WTC11 (cell line): ENCODE measurements around the gene NKAIN2. TPM values are rescaled to one million over a fixed set of nuclear protein-coding genes. Genes with fewer than 3 reads are reported as not detected.

ENCODE experiments used
- ATAC-seq: fragments of 200-7000 bp; cut with Tn5 transposase; 2 replicates; pipeline ENCODE4 v1.10.0; 2021; ENCODE audit warnings: mild to moderate bottlenecking, moderate library complexity
- CTCF ChIA-PET: fragments of 300-600 bp; sonication (Branson Sonifier 250); formaldehyde crosslinking; loops from one replicate; lab custom pipeline; 2021; ENCODE audit warnings: antibody characterized with exemption; lab: Charles Lee
- POLR2A ChIA-PET: fragments of 350-600 bp; sonication (Branson Sonifier 250); formaldehyde crosslinking; loops from one replicate; lab custom pipeline; 2021; ENCODE audit warnings: antibody characterized with exemption; lab: Charles Lee
- DNase-seq: peaks from one replicate; pipeline ENCODE4 v3.0.0; 2021; ENCODE audit warnings: low spot score
- H3K27ac Mint-ChIP-seq: 2 replicates; pipeline ENCODE4 v1.8.0; 2021; ENCODE audit warnings: mixed read lengths
- H3K27me3 Mint-ChIP-seq: 2 replicates; pipeline ENCODE4 v1.8.0; 2021; ENCODE audit warnings: low read depth, mild to moderate bottlenecking, moderate library complexity, mixed read lengths
- H3K36me3 Mint-ChIP-seq: 2 replicates; pipeline ENCODE4 v1.8.0; 2021; ENCODE audit warnings: mixed read lengths
- H3K4me1 Mint-ChIP-seq: 2 replicates; pipeline ENCODE4 v1.8.0; 2022; ENCODE audit warnings: mixed read lengths
- H3K4me3 Mint-ChIP-seq: 2 replicates; pipeline ENCODE4 v1.8.0; 2021; ENCODE audit warnings: mild to moderate bottlenecking, moderate library complexity, mixed read lengths
- H3K9me3 Mint-ChIP-seq: 2 replicates; pipeline ENCODE4 v1.8.0; 2021; ENCODE audit warnings: mixed read lengths
- ELF4 ChIP-seq: sonication (generic); formaldehyde crosslinking; IDR thresholded peaks from 2 replicates; pipeline ENCODE4 v1.8.1; 2022; ENCODE audit warnings: low read depth, mild to moderate bottlenecking, moderate library complexity, missing genetic modification reagents
- GTF2I ChIP-seq: fragments of 250-450 bp; sonication (Bioruptor Pico); conservative IDR thresholded peaks from 2 replicates; pipeline ENCODE4 v1.4.0; 2021; ENCODE audit warnings: mild to moderate bottlenecking
- JAZF1 ChIP-seq: fragments of 250-450 bp; sonication (Bioruptor Pico); IDR thresholded peaks from 2 replicates; pipeline ENCODE4 v1.9.0; 2021; ENCODE audit warnings: moderate library complexity, mild to moderate bottlenecking, inconsistent platforms
- JUN ChIP-seq: sonication (generic); formaldehyde crosslinking; IDR thresholded peaks from 2 replicates; pipeline ENCODE4 v1.8.0; 2023; ENCODE audit warnings: mild to moderate bottlenecking, missing genetic modification reagents
- MXD4 ChIP-seq: fragments of 250-450 bp; sonication (Bioruptor Pico); IDR thresholded peaks from 2 replicates; pipeline ENCODE4 v1.8.0; 2021; ENCODE audit warnings: mild to moderate bottlenecking, moderate library complexity, borderline replicate concordance
- NFATC4 ChIP-seq: fragments of 250-450 bp; sonication (Bioruptor Pico); IDR thresholded peaks from 2 replicates; pipeline ENCODE4 v1.9.0; 2021; ENCODE audit warnings: mild to moderate bottlenecking
- NFE2L1 ChIP-seq: sonication (generic); formaldehyde crosslinking; IDR thresholded peaks from 2 replicates; pipeline ENCODE4 v1.8.1; 2023; ENCODE audit warnings: missing genetic modification reagents
- PRRX2 ChIP-seq: fragments of 250-450 bp; sonication (Bioruptor Pico); IDR thresholded peaks from 2 replicates; pipeline ENCODE4 v1.8.0; 2021; ENCODE audit warnings: mild to moderate bottlenecking
- SP1 ChIP-seq: sonication (generic); formaldehyde crosslinking; conservative IDR thresholded peaks from 2 replicates; pipeline ENCODE4 v1.8.1; 2022; ENCODE audit warnings: missing genetic modification reagents
- TCF7 ChIP-seq: sonication (generic); formaldehyde crosslinking; IDR thresholded peaks from 2 replicates; pipeline ENCODE4 v1.8.0; 2022; ENCODE audit warnings: mild to moderate bottlenecking, low read depth, missing genetic modification reagents, moderate library complexity
- ZNF121 ChIP-seq: sonication (generic); formaldehyde crosslinking; IDR thresholded peaks from 2 replicates; pipeline ENCODE4 v1.8.0; 2023; ENCODE audit warnings: missing genetic modification reagents
- ZNF232 ChIP-seq: sonication (generic); formaldehyde crosslinking; IDR thresholded peaks from 2 replicates; pipeline ENCODE4 v1.8.0; 2022; ENCODE audit warnings: mild to moderate bottlenecking, missing genetic modification reagents
- ZNF416 ChIP-seq: fragments of 250-450 bp; sonication (Bioruptor Pico); IDR thresholded peaks from 2 replicates; pipeline ENCODE4 v1.9.0; 2021; ENCODE audit warnings: mild to moderate bottlenecking, inconsistent platforms
- total RNA-seq: library from RNA; stranded (reverse); gene quantifications from 3 replicates; pipeline ENCODE4 v1.2.3, GENCODE V29; 2021
- TF ChIP-seq, protein P1 (sequence below): sonication (generic); formaldehyde crosslinking; IDR thresholded peaks from 2 replicates; pipeline ENCODE4 v1.8.1; 2022; ENCODE audit warnings: mild to moderate bottlenecking, moderate library complexity, missing genetic modification reagents
- TF ChIP-seq, protein P2 (sequence below): fragments of 250-450 bp; sonication (Bioruptor Pico); IDR thresholded peaks from 2 replicates; pipeline ENCODE4 v1.8.0; 2021; ENCODE audit warnings: mild to moderate bottlenecking
- TF ChIP-seq, protein P3 (sequence below): sonication (generic); formaldehyde crosslinking; conservative IDR thresholded peaks from 2 replicates; pipeline ENCODE4 v1.8.1; 2023; ENCODE audit warnings: mild to moderate bottlenecking, low read depth, missing genetic modification reagents, moderate library complexity

NKAIN2 gene
- total RNA-seq, 1 experiment from 2014 or later = 0.33 TPM

DNA sequence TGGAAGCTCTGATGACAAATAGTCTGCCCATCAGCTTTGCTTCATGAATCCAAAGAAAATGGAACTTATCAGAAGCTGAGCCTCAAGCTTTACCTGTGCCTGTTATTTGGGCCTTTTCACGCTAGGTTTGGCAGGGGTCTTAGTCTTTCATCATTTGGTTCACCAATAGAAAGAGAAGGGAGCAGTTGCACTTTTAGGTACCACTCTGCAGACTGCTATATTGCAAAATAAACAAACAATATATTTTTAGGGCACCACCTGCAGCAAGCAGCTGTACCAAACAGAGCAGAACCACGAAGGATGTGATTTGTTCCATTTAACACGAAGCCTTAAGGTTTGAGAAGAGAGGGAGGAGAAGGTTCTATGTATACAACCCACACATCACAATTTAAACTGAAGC is 867.1 kb downstream of the NKAIN2 start:
- TF ChIP-seq MXD4 (CRISPR knock-in tag) = no peak
- ChIA-PET POLR2A (no interaction called here), CTCF (interaction anchor here (1.1 kb wide), 1 partner anchor 13 kb away, joined by 3 read pairs; no protein-coding TSS in a partner anchor)
- no peaks in the 10 kb centered on the region for H3K4me1 Mint-ChIP-seq
- H3K27me3 Mint-ChIP-seq = peaks cover 4% of the 10 kb centered on the region; the same call in 1 of the 2 replicates
- ATAC-seq (no peak), DNase-seq (no peak)
- no peak overlapping the region for H3K27ac Mint-ChIP-seq
- peaks cover 27% of the 10 kb centered on the region for H3K9me3 Mint-ChIP-seq
- H3K36me3 Mint-ChIP-seq = peaks cover 16% of the 10 kb centered on the region
- no peak overlapping the region for H3K4me3 Mint-ChIP-seq

DNA sequence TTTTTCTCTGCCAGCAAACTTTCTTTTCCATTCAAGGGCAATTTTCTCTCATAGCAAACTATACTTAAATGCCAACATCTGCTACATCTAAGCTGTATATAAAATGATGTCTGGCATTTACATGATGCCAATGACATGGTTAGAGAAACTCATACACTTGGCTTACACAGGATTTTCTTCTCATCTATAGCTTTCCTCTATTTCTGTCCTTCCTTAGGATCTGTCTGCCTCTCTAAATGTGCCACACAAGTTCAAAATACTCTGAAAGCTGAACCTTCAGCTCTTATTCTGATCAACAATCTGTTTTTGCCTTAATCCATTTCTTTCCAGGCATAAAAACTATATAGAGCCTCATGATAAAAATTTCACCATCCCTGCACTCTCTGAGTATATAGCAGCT is 867.7 kb downstream of the NKAIN2 start:
- no peaks in the 10 kb centered on the region for H3K4me1 Mint-ChIP-seq
- peaks cover 4% of the 10 kb centered on the region; the same call in 1 of the 2 replicates for H3K27me3 Mint-ChIP-seq
- no peak overlapping the region for H3K4me3 Mint-ChIP-seq
- CTCF ChIA-PET = interaction anchor here (1.1 kb wide), 1 partner anchor 12 kb away, joined by 3 read pairs; no protein-coding TSS in a partner anchor
- ATAC-seq = no peak
- H3K36me3 Mint-ChIP-seq = peaks cover 20% of the 10 kb centered on the region
- peaks cover 33% of the 10 kb centered on the region for H3K9me3 Mint-ChIP-seq
- no peak for DNase-seq
- POLR2A ChIA-PET = no interaction called here
- TF ChIP-seq ZNF416 (CRISPR knock-in tag) (no peak), SP1 (CRISPR knock-in tag) (no peak), ZNF121 (CRISPR knock-in tag) (no peak), NFATC4 (no peak), NFE2L1 (no peak)
- H3K27ac Mint-ChIP-seq = no peak overlapping the region

DNA sequence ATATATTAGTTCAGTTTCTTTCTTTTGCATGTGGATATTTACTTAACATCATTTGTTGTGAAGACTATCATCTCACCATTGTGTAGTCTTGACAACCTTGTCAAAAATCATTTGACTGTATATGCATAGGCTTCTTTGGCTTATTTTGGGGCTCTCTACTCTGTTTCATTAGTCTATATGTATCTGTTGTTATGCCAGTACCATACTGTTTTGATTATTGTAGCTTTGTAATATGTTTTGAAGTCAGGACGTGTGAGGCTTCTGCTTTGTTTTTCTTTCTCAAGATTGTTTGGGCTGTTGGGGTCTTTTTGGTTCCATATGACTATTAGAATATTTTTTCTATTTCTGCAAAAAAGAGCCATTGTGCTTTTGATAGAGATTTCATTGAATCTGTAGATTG is 870.4 kb downstream of the NKAIN2 start:
- Mint-ChIP-seq H3K4me1 (no peaks in the 10 kb centered on the region), H3K27me3 (peaks cover 4% of the 10 kb centered on the region; the same call in 1 of the 2 replicates), H3K36me3 (peaks cover 38% of the 10 kb centered on the region), H3K4me3 (no peak overlapping the region), H3K27ac (no peak overlapping the region), H3K9me3 (peaks cover 57% of the 10 kb centered on the region)
- TF ChIP-seq ELF4 (CRISPR knock-in tag) = no peak
- TF ChIP-seq GTF2I (CRISPR knock-in tag) = peak; percentile 62; the same call in 1 of the 2 replicates
- POLR2A ChIA-PET = no interaction called here
- no peak for DNase-seq
- CTCF ChIA-PET = no interaction called here
- no peak for ATAC-seq

DNA sequence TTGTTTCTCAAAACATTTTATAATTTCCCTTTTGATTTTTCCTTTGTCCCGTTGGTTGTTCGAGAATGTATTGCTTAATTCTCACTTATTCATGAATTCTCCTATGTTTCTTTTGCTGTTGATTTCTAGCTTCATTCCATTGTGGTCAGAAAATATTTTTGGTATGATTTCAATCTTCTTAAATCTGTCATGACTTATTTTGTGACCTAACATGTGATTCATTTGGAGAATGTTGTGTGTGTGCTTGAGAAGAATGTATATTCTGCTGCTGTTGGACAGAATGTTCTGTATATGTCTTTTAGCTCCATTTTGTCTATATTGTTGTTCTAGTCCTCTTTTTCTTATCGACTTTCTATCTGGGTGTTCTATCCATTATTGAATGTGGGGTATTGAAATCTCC is 872.4 kb downstream of the NKAIN2 start:
- peaks cover 65% of the 10 kb centered on the region for H3K9me3 Mint-ChIP-seq
- TF ChIP-seq, protein P1, sequence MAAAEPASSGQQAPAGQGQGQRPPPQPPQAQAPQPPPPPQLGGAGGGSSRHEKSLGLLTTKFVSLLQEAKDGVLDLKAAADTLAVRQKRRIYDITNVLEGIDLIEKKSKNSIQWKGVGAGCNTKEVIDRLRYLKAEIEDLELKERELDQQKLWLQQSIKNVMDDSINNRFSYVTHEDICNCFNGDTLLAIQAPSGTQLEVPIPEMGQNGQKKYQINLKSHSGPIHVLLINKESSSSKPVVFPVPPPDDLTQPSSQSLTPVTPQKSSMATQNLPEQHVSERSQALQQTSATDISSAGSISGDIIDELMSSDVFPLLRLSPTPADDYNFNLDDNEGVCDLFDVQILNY (CRISPR knock-in tag) = no peak
- TF ChIP-seq, protein P2, sequence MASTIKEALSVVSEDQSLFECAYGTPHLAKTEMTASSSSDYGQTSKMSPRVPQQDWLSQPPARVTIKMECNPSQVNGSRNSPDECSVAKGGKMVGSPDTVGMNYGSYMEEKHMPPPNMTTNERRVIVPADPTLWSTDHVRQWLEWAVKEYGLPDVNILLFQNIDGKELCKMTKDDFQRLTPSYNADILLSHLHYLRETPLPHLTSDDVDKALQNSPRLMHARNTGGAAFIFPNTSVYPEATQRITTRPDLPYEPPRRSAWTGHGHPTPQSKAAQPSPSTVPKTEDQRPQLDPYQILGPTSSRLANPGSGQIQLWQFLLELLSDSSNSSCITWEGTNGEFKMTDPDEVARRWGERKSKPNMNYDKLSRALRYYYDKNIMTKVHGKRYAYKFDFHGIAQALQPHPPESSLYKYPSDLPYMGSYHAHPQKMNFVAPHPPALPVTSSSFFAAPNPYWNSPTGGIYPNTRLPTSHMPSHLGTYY (CRISPR knock-in tag) = no peak
- TF ChIP-seq JUN (CRISPR knock-in tag) (no peak), JAZF1 (CRISPR knock-in tag) (no peak), PRRX2 (no peak), TCF7 (no peak), ZNF232 (no peak)
- TF ChIP-seq, protein P3, sequence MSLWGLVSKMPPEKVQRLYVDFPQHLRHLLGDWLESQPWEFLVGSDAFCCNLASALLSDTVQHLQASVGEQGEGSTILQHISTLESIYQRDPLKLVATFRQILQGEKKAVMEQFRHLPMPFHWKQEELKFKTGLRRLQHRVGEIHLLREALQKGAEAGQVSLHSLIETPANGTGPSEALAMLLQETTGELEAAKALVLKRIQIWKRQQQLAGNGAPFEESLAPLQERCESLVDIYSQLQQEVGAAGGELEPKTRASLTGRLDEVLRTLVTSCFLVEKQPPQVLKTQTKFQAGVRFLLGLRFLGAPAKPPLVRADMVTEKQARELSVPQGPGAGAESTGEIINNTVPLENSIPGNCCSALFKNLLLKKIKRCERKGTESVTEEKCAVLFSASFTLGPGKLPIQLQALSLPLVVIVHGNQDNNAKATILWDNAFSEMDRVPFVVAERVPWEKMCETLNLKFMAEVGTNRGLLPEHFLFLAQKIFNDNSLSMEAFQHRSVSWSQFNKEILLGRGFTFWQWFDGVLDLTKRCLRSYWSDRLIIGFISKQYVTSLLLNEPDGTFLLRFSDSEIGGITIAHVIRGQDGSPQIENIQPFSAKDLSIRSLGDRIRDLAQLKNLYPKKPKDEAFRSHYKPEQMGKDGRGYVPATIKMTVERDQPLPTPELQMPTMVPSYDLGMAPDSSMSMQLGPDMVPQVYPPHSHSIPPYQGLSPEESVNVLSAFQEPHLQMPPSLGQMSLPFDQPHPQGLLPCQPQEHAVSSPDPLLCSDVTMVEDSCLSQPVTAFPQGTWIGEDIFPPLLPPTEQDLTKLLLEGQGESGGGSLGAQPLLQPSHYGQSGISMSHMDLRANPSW (CRISPR knock-in tag) = no peak
- H3K4me3 Mint-ChIP-seq = no peak overlapping the region
- DNase-seq (no peak), ATAC-seq (no peak)
- ChIA-PET CTCF (no interaction called here), POLR2A (no interaction called here)
- H3K4me1 Mint-ChIP-seq = no peaks in the 10 kb centered on the region
- H3K27me3 Mint-ChIP-seq = peaks cover 4% of the 10 kb centered on the region; the same call in 1 of the 2 replicates
- peaks cover 43% of the 10 kb centered on the region for H3K36me3 Mint-ChIP-seq
- no peak overlapping the region for H3K27ac Mint-ChIP-seq
